Measurements from ENCODE around the gene ZHX3.

ZHX3 gene, protein sequence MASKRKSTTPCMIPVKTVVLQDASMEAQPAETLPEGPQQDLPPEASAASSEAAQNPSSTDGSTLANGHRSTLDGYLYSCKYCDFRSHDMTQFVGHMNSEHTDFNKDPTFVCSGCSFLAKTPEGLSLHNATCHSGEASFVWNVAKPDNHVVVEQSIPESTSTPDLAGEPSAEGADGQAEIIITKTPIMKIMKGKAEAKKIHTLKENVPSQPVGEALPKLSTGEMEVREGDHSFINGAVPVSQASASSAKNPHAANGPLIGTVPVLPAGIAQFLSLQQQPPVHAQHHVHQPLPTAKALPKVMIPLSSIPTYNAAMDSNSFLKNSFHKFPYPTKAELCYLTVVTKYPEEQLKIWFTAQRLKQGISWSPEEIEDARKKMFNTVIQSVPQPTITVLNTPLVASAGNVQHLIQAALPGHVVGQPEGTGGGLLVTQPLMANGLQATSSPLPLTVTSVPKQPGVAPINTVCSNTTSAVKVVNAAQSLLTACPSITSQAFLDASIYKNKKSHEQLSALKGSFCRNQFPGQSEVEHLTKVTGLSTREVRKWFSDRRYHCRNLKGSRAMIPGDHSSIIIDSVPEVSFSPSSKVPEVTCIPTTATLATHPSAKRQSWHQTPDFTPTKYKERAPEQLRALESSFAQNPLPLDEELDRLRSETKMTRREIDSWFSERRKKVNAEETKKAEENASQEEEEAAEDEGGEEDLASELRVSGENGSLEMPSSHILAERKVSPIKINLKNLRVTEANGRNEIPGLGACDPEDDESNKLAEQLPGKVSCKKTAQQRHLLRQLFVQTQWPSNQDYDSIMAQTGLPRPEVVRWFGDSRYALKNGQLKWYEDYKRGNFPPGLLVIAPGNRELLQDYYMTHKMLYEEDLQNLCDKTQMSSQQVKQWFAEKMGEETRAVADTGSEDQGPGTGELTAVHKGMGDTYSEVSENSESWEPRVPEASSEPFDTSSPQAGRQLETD

DNA sequence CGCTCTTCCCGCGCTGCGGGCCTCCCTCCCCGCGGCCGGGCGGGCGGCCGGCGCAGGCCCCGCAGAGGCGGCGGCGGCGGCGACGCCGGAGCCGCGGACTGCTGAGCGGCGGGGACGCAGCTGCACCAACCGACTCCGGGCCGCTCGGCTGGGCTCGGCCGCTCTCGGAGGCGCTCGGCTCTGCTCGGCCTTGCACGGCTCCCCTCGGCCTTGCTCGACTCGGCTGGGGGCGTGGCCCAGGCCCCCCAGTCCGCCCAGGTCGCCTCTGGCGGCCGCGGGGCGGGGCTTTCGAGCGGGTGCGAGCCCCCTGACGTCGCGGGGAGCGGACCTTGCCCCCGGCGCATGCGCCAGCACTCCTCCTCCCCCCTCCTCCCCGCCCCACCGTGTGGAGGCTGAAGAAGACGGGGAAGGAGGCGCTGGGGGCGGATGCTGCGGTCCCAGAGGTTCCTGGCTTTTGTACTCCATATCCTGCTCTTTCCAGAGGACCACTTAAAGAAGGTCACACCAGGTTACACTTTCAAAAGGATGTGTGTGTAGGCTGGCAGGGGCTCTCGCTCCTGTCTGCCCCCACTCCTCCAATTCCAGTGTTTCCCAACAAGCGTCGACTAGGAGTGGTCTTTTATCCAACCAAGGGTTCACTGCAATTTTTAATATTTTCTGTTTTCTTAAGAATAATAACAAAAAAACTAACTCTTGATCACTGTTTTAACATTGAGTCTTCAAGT lies at the start of gene ZHX3:
TSS of gene ZHX3 (minus strand) at position 186 of the 725 bp plus-strand sequence. CDS start 112,815 bp downstream, outside the sequence.
- peak within 1 kb of the TSS; percentile 71 for H3K4me3 ChIP-seq (ENCODE audit: low read depth, low read length)
- peak; percentile 67 for TF ChIP-seq POLR2A (IDR thresholded peaks at IDR 0.05; ENCODE audit: extremely low read depth, insufficient read length)
- TF ChIP-seq MYC (IDR thresholded peaks at IDR 0.05; ENCODE audit: low read depth, low read length), result no peak
- DNase-seq (ENCODE audit: low read depth), result peak; percentile 98

DNA sequence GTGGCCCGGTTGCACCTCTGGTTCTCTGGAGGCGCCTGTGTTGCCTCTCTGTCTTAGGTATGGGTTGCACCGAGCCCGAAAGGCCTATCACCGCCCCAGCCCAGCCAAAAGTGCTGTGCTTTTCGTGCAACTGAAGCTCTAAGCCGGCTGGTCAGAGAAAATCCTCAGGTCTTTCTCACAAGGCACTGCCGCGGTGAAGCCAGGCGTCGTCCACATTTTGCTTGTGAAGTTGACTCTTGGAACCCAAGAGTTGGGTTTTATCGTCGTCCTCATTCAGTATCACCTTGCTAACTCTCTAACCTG lies 49.8 kb upstream of the ZHX3 start:
- TF ChIP-seq CTCF (IDR thresholded peaks at IDR 0.05; ENCODE audit: low read depth, low read length), result no peak
- TF ChIP-seq MYC (IDR thresholded peaks at IDR 0.05; ENCODE audit: low read depth, low read length), result no peak
- TF ChIP-seq, protein P1, sequence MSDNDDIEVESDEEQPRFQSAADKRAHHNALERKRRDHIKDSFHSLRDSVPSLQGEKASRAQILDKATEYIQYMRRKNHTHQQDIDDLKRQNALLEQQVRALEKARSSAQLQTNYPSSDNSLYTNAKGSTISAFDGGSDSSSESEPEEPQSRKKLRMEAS (IDR thresholded peaks at IDR 0.05; ENCODE audit: low read depth, low read length), result no peak
- no peak for TF ChIP-seq POLR2A (IDR thresholded peaks at IDR 0.05; ENCODE audit: extremely low read depth, insufficient read length)

DNA sequence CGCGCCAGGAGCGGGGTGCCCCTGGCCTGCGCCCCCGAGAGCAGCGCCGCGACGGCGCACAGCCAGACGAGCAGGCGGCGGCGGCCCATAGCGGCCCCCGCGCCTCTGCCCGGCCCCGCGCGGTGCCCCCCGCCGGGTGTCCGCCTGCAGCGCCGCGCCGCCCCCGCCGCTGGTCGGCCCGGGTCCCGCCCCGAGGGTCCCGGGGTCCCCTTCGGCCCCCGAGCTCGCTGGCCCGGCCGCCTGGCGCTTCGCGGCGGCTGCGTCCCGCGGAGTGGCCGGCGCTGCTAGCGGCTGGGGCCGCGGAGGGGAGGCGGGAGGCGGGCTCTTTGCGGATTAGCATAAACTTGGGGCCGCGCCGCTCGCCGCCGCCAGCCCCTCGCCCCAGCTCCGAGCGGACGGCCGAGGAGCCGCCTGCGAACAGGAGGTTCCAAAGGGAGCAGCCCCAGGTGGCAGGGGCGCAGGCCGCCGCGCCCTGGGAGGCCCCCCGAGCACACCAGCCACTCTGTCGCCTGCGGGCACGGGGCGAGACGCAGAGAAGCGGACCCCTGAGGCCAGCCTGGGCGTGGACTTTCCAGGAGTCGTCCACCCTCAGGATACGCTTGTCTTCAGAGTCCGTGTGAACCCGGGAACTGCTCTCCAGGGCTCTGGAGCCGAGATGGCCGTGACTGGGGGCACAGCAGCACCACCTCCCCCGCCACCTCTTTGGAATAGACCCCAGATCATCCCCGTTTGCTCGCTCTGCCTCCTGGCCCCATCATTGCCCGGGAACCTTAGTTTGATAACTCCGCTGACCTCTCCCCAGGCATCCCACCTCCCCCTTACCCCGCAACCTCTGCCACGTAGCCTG lies 49.2 kb upstream of the ZHX3 start, which contains the start of gene EMILIN3:
TSS of gene EMILIN3 (minus strand) at position 273 of the 847 bp plus-strand sequence. CDS start at position 89, 184 bp downstream.
- no peak for DNase-seq (ENCODE audit: low read depth)
- no peak within 1 kb of the TSS for H3K4me3 ChIP-seq (ENCODE audit: low read depth, low read length)
- TF ChIP-seq CTCF (IDR thresholded peaks at IDR 0.05; ENCODE audit: low read depth, low read length) (no peak), MYC (IDR thresholded peaks at IDR 0.05; ENCODE audit: low read depth, low read length) (no peak), POLR2A (IDR thresholded peaks at IDR 0.05; ENCODE audit: extremely low read depth, insufficient read length) (no peak)
- TF ChIP-seq, protein P1 (IDR thresholded peaks at IDR 0.05; ENCODE audit: low read depth, low read length), result no peak

More for the DNA sequence above, 49.8 kb upstream of the ZHX3 start:
- no peak overlapping the region for H3K4me3 ChIP-seq (ENCODE audit: low read depth, low read length)
- DNase-seq (ENCODE audit: low read depth), result no peak

- TF ChIP-seq MYC (IDR thresholded peaks at IDR 0.05; ENCODE audit: low read depth, low read length), result no peak
- no peak for TF ChIP-seq CTCF (IDR thresholded peaks at IDR 0.05; ENCODE audit: low read depth, low read length)
- TF ChIP-seq POLR2A (IDR thresholded peaks at IDR 0.05; ENCODE audit: extremely low read depth, insufficient read length), result no peak
- TF ChIP-seq, protein P1 (IDR thresholded peaks at IDR 0.05; ENCODE audit: low read depth, low read length), result no peak
- H3K4me3 ChIP-seq (ENCODE audit: low read depth, low read length), result no peak overlapping the region
- no peak for DNase-seq (ENCODE audit: low read depth)
These were observed 48.4 kb upstream of the ZHX3 start for GRCh38 chr20:41365777-41366545.

- TF ChIP-seq POLR2A (IDR thresholded peaks at IDR 0.05; ENCODE audit: extremely low read depth, insufficient read length), result no peak
- TF ChIP-seq, protein P1 (IDR thresholded peaks at IDR 0.05; ENCODE audit: low read depth, low read length), result no peak
- H3K4me3 ChIP-seq (ENCODE audit: low read depth, low read length), result no peak overlapping the region
These were observed 47.6 kb upstream of the ZHX3 start for GRCh38 chr20:41364967-41365765.

More at GRCh38 chr20:41364967-41365765, 47.6 kb upstream of the ZHX3 start:
- no peak for DNase-seq (ENCODE audit: low read depth)
